HEK293 (cell line): ENCODE data around the gene RAB13.
A peak's percentile ranks its signal among the peaks of the same experiment; 100 is the strongest.

Experiments used
- ELK4 ChIP-seq: IDR thresholded peaks from 2 replicates; pipeline ENCODE4 v1.6.1; 2011; ENCODE audit warnings: mild to moderate bottlenecking, low read depth, low read length, borderline replicate concordance
- HIC1 ChIP-seq: fragments of 450-650 bp; formaldehyde crosslinking; IDR thresholded peaks from 2 replicates; pipeline ENCODE4 v1.5.1; 2016; ENCODE audit warnings: missing biosample characterization, missing genetic modification characterization
- KLF16 ChIP-seq: fragments of 450-650 bp; formaldehyde crosslinking; IDR thresholded peaks from 2 replicates; pipeline ENCODE4 v1.5.1; 2017; ENCODE audit warnings: missing biosample characterization, missing genetic modification characterization
- MZF1 ChIP-seq: fragments of 450-650 bp; formaldehyde crosslinking; IDR thresholded peaks from 2 replicates; pipeline ENCODE4 v1.5.1; 2017; ENCODE audit warnings: missing biosample characterization, missing genetic modification characterization, borderline replicate concordance
- SP2 ChIP-seq: fragments of 450-650 bp; formaldehyde crosslinking; IDR thresholded peaks from 2 replicates; pipeline ENCODE4 v1.5.1; 2016; ENCODE audit warnings: missing biosample characterization, missing genetic modification characterization
- WT1 ChIP-seq: fragments of 450-650 bp; formaldehyde crosslinking; IDR thresholded peaks from 2 replicates; pipeline ENCODE4 v1.5.1; 2016; ENCODE audit warnings: missing biosample characterization, missing genetic modification characterization
- ZBTB20 ChIP-seq: fragments of 450-650 bp; formaldehyde crosslinking; IDR thresholded peaks from 2 replicates; pipeline ENCODE4 v1.5.1; 2016; ENCODE audit warnings: missing biosample characterization, missing genetic modification characterization
- ZNF112 ChIP-seq: fragments of 450-650 bp; formaldehyde crosslinking; IDR thresholded peaks from 2 replicates; pipeline ENCODE4 v1.5.0; 2017; ENCODE audit warnings: missing biosample characterization, missing genetic modification characterization
- ZNF132 ChIP-seq: fragments of 450-650 bp; formaldehyde crosslinking; IDR thresholded peaks from 2 replicates; pipeline ENCODE4 v1.5.1; 2017; ENCODE audit warnings: missing biosample characterization, missing genetic modification characterization, borderline replicate concordance
- ZNF138 ChIP-seq: fragments of 450-650 bp; formaldehyde crosslinking; IDR thresholded peaks from 2 replicates; pipeline ENCODE4 v1.5.1; 2016; ENCODE audit warnings: missing biosample characterization, missing genetic modification characterization, borderline replicate concordance
- ZNF266 ChIP-seq: fragments of 450-650 bp; formaldehyde crosslinking; IDR thresholded peaks from 2 replicates; pipeline ENCODE4 v1.5.1; 2016; ENCODE audit warnings: missing biosample characterization, missing genetic modification characterization, low read depth
- ZNF274 ChIP-seq, 2 experiments: fragments of 200-500 bp in 1 of 2; fragments of 450-650 bp in 1 of 2; sonication (Bioruptor generic) in 1 of 2; formaldehyde crosslinking in 1 of 2; IDR thresholded peaks; 2 replicates each; pipeline versions ENCODE4 v1.5.1 to v1.6.1; 2014 to 2016; ENCODE audit warnings: borderline replicate concordance in 1 of 2, inconsistent platforms in 1 of 2, low read length in 1 of 2, missing biosample characterization in 1 of 2, missing genetic modification characterization in 1 of 2
- ZNF292 ChIP-seq: fragments of 450-650 bp; formaldehyde crosslinking; IDR thresholded peaks from 2 replicates; pipeline ENCODE4 v1.5.1; 2016; ENCODE audit warnings: low read depth, missing biosample characterization, missing genetic modification characterization, borderline replicate concordance
- ZNF311 ChIP-seq: fragments of 450-650 bp; formaldehyde crosslinking; IDR thresholded peaks from 2 replicates; pipeline ENCODE4 v1.5.1; 2017; ENCODE audit warnings: missing biosample characterization, missing genetic modification characterization, borderline replicate concordance
- ZNF350 ChIP-seq: fragments of 450-650 bp; formaldehyde crosslinking; IDR thresholded peaks from 2 replicates; pipeline ENCODE4 v1.5.0; 2017; ENCODE audit warnings: missing biosample characterization, mild to moderate bottlenecking, missing genetic modification characterization
- ZNF404 ChIP-seq: fragments of 450-650 bp; formaldehyde crosslinking; IDR thresholded peaks from 2 replicates; pipeline ENCODE4 v1.5.1; 2017; ENCODE audit warnings: missing biosample characterization, missing genetic modification characterization
- ZNF521 ChIP-seq: fragments of 450-650 bp; formaldehyde crosslinking; IDR thresholded peaks from 2 replicates; pipeline ENCODE4 v1.5.1; 2017; ENCODE audit warnings: missing biosample characterization, mild to moderate bottlenecking, missing genetic modification characterization
- ZNF555 ChIP-seq: fragments of 450-650 bp; formaldehyde crosslinking; conservative IDR thresholded peaks from 2 replicates; pipeline ENCODE4 v1.5.1; 2017; ENCODE audit warnings: missing biosample characterization, mild to moderate bottlenecking, missing genetic modification characterization, inconsistent platforms
- ZNF654 ChIP-seq: fragments of 450-650 bp; formaldehyde crosslinking; IDR thresholded peaks from 2 replicates; pipeline ENCODE4 v1.5.1; 2016; ENCODE audit warnings: low read depth, missing biosample characterization, missing genetic modification characterization
- ZNF658 ChIP-seq: fragments of 450-650 bp; formaldehyde crosslinking; IDR thresholded peaks from 2 replicates; pipeline ENCODE4; 2016; ENCODE audit warnings: missing biosample characterization, missing genetic modification characterization
- ZNF777 ChIP-seq: fragments of 450-650 bp; formaldehyde crosslinking; IDR thresholded peaks from 2 replicates; pipeline ENCODE4 v1.5.1; 2017; ENCODE audit warnings: missing biosample characterization, missing genetic modification characterization, borderline replicate concordance
- ZNF830 ChIP-seq: fragments of 450-650 bp; IDR thresholded peaks from 2 replicates; pipeline ENCODE4 v1.5.0; 2018; ENCODE audit warnings: missing biosample characterization, missing genetic modification characterization, low read depth, mild to moderate bottlenecking, moderate library complexity
- ZSCAN18 ChIP-seq: fragments of 450-650 bp; formaldehyde crosslinking; IDR thresholded peaks from 2 replicates; pipeline ENCODE4 v1.5.1; 2016; ENCODE audit warnings: missing biosample characterization, missing genetic modification characterization
- TF ChIP-seq, protein P1 (sequence below): fragments of 450-650 bp; formaldehyde crosslinking; IDR thresholded peaks from 2 replicates; pipeline ENCODE4 v1.5.1; 2016; ENCODE audit warnings: missing biosample characterization, missing genetic modification characterization
- TF ChIP-seq, protein P2 (sequence below): fragments of 450-650 bp; formaldehyde crosslinking; IDR thresholded peaks from 2 replicates; pipeline ENCODE4 v1.5.1; 2016; ENCODE audit warnings: missing biosample characterization, missing genetic modification characterization, low read depth
- TF ChIP-seq, protein P3 (sequence below): fragments of 450-650 bp; formaldehyde crosslinking; IDR thresholded peaks from 2 replicates; pipeline ENCODE4 v1.5.1; 2016; ENCODE audit warnings: missing biosample characterization, missing genetic modification characterization

Gene RAB13

DNA sequence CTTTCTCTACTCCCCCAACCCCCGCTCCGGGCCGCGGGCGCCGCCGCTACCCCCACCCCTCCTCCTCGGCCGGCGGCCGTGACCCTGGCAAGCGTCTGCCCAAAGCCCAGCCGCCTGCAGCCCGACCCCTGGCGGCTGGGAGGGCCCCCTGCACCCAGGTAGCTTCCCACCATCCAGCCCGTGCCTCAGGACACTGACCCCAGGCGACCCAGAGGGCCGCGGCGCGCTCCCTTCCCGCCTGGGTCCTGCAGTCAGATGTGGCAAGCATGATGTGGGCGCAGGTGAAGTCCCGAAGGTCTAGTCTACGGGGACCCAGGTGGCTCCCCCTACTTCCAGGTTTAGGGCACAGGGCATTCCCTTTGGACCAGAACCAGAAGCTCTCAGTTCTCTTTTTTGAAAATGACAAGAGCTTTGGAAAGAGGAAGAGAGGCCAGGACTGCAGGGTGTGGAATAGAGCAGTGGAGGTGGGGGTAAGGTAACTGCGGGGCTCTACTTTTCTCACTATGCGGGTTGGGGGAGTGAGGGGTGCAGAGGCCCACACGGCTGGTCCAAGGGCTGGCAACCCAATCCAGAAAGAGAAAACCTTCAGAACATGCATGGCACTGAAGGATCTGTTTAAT lies 39.4 kb downstream of the RAB13 start, which contains the start of gene DENND4B (continued):
- TF ChIP-seq ZNF654 (tag by site-specific recombination) = no peak
- TF ChIP-seq ZNF404 (tag by site-specific recombination) = no peak
- TF ChIP-seq ELK4 = no peak
- TF ChIP-seq ZNF132 (tag by site-specific recombination) = no peak
- no peak for TF ChIP-seq ZNF112 (tag by site-specific recombination)
- TF ChIP-seq HIC1 (tag by site-specific recombination) = peak; percentile 77
- TF ChIP-seq SP2 = no peak; the same call in 1 of the 2 replicates
- TF ChIP-seq, protein P1, sequence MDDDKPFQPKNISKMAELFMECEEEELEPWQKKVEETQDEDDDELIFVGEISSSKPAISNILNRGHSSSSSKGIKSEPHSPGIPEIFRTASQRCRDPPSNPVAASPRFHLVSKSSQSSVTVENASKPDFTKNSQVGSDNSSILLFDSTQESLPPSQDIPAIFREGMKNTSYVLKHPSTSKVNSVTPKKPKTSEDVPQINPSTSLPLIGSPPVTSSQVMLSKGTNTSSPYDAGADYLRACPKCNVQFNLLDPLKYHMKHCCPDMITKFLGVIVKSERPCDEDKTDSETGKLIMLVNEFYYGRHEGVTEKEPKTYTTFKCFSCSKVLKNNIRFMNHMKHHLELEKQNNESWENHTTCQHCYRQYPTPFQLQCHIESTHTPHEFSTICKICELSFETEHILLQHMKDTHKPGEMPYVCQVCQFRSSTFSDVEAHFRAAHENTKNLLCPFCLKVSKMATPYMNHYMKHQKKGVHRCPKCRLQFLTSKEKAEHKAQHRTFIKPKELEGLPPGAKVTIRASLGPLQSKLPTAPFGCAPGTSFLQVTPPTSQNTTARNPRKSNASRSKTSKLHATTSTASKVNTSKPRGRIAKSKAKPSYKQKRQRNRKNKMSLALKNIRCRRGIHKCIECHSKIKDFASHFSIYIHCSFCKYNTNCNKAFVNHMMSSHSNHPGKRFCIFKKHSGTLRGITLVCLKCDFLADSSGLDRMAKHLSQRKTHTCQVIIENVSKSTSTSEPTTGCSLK (tag by site-specific recombination) = no peak
- TF ChIP-seq ZSCAN18 (tag by site-specific recombination) = no peak
- no peak for TF ChIP-seq ZNF521
- TF ChIP-seq ZNF350 (tag by site-specific recombination) = no peak
- no peak for TF ChIP-seq ZNF266 (tag by site-specific recombination)
- no peak for TF ChIP-seq ZNF830
- TF ChIP-seq ZNF311 (tag by site-specific recombination) = no peak
- TF ChIP-seq ZNF777 (tag by site-specific recombination) = no peak
- TF ChIP-seq ZNF274 (IDR thresholded peaks at IDR 0.05; ENCODE audit: low read length) = no peak
- TF ChIP-seq ZNF274 (tag by site-specific recombination; IDR thresholded peaks at IDR 0.05; ENCODE audit: borderline replicate concordance) = no peak
- TF ChIP-seq MZF1 (tag by site-specific recombination) = no peak
- no peak for TF ChIP-seq ZNF658 (tag by site-specific recombination)
- no peak for TF ChIP-seq ZNF138 (tag by site-specific recombination)
- no peak for TF ChIP-seq KLF16 (tag by site-specific recombination)
- TF ChIP-seq, protein P2, sequence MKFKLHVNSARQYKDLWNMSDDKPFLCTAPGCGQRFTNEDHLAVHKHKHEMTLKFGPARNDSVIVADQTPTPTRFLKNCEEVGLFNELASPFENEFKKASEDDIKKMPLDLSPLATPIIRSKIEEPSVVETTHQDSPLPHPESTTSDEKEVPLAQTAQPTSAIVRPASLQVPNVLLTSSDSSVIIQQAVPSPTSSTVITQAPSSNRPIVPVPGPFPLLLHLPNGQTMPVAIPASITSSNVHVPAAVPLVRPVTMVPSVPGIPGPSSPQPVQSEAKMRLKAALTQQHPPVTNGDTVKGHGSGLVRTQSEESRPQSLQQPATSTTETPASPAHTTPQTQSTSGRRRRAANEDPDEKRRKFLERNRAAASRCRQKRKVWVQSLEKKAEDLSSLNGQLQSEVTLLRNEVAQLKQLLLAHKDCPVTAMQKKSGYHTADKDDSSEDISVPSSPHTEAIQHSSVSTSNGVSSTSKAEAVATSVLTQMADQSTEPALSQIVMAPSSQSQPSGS (tag by site-specific recombination) = no peak
- TF ChIP-seq ZNF292 (tag by site-specific recombination) = no peak
- TF ChIP-seq, protein P3, sequence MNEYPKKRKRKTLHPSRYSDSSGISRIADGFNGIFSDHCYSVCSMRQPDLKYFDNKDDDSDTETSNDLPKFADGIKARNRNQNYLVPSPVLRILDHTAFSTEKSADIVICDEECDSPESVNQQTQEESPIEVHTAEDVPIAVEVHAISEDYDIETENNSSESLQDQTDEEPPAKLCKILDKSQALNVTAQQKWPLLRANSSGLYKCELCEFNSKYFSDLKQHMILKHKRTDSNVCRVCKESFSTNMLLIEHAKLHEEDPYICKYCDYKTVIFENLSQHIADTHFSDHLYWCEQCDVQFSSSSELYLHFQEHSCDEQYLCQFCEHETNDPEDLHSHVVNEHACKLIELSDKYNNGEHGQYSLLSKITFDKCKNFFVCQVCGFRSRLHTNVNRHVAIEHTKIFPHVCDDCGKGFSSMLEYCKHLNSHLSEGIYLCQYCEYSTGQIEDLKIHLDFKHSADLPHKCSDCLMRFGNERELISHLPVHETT = no peak
- TF ChIP-seq WT1 (tag by site-specific recombination) = no peak
- no peak for TF ChIP-seq ZBTB20 (tag by site-specific recombination)
- no peak for TF ChIP-seq ZNF555 (tag by site-specific recombination)
